ENCODE results near the gene CCDC174. TPM values are rescaled to one million over a fixed set of nuclear protein-coding genes. Genes with fewer than 3 reads are reported as not detected.

The CCDC174 gene
- total RNA-seq, 3 donors from 2014 or later = 20.0 to 29.8 (median 27.9) TPM

DNA sequence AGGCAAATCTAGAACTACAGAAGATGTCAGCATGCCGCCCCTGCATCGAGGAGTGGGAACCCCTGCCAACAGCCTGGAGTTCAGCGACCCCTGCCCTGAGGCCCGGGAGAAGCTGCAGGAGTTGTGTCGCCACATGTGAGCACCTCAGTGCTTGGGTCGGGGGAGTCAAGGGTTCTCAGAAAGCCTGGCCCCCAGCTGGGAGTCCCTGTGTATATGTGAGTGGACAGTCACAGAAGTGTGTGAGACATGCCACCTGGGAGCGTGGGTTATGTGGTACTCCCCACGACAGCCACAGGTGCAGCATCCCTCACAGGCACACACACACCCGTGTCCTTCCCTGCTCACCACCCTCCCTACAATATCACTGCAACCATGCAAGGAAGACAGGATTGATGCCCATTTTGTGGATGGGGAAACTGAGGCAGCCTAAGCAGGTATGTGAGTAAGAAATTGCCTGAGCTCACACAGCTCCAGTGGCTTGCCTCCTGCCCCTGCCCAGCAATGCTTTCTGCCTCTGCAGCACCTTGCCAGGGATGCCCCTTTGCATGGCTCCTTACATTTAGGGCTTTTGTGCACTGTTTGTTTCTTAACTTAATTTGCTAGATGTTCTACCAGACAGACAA is 51.7 kb downstream of the CCDC174 start:
- ATAC-seq (no peak), DNase-seq (no peak)
- no peak overlapping the region for H3K4me3 ChIP-seq
- intact Hi-C loops (cut with DNase I, micrococcal nuclease) = no loop called here
- no peaks in the 10 kb centered on the region for H3K4me1 ChIP-seq (ENCODE audit: low read depth)
- no peaks in the 10 kb centered on the region for H3K9me3 ChIP-seq
- TF ChIP-seq, protein P1, sequence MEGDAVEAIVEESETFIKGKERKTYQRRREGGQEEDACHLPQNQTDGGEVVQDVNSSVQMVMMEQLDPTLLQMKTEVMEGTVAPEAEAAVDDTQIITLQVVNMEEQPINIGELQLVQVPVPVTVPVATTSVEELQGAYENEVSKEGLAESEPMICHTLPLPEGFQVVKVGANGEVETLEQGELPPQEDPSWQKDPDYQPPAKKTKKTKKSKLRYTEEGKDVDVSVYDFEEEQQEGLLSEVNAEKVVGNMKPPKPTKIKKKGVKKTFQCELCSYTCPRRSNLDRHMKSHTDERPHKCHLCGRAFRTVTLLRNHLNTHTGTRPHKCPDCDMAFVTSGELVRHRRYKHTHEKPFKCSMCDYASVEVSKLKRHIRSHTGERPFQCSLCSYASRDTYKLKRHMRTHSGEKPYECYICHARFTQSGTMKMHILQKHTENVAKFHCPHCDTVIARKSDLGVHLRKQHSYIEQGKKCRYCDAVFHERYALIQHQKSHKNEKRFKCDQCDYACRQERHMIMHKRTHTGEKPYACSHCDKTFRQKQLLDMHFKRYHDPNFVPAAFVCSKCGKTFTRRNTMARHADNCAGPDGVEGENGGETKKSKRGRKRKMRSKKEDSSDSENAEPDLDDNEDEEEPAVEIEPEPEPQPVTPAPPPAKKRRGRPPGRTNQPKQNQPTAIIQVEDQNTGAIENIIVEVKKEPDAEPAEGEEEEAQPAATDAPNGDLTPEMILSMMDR (IDR thresholded peaks at IDR 0.05) = no peak
- H3K36me3 ChIP-seq (ENCODE audit: low read depth) = no peaks in the 10 kb centered on the region

DNA sequence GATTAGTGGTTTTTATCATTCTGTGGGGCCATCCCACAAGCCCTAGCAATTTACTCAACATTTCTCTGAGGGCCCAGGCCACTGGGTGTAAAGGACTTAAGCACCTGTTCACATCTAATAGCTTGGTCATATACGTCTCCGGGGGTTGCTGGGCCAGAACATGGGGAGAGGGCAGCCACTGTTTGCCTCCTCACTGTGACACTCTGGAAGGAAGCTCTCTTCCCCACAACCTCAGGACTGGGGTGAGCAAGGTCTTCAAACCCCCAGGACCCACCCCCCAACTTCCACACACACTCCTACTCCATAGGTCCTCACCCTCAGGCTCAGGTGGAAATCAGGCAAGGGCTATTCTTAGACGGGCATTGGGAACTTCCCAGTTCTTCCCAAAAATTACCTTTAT is 52.2 kb downstream of the CCDC174 start:
- intact Hi-C loops (cut with DNase I, micrococcal nuclease) = no loop called here
- H3K4me3 ChIP-seq = no peak overlapping the region
- DNase-seq (no peak), ATAC-seq (no peak)
- TF ChIP-seq, protein P1 (IDR thresholded peaks at IDR 0.05) = no peak
- H3K36me3 ChIP-seq (ENCODE audit: low read depth) = no peaks in the 10 kb centered on the region
- H3K9me3 ChIP-seq = no peaks in the 10 kb centered on the region
- no peaks in the 10 kb centered on the region for H3K4me1 ChIP-seq (ENCODE audit: low read depth)

DNA sequence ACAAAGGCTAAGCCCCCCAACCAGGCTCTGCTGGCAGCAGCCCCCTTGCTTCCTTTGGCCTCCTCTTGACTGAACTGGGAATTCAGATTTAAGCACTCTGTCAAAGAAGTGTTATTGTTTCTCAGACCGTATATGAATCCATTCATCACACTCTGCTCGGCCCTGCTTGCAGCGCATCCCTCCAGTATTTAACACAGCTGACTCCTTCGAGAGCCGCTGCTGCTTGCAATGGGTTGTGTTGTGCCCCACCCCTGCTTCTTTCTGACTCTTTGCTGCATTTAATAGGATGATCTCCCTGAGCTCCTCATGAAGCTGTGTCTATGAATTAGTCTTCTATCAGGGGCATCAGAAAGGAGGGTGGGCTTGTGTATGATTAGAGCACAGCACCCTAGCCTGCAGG is 54.5 kb downstream of the CCDC174 start:
- no peaks in the 10 kb centered on the region for H3K36me3 ChIP-seq (ENCODE audit: low read depth)
- no peak overlapping the region for H3K4me3 ChIP-seq
- DNase-seq (no peak), ATAC-seq (no peak)
- H3K9me3 ChIP-seq = no peaks in the 10 kb centered on the region
- intact Hi-C loops (cut with DNase I, micrococcal nuclease) = no loop called here
- H3K4me1 ChIP-seq (ENCODE audit: low read depth) = no peaks in the 10 kb centered on the region
- TF ChIP-seq, protein P1 (IDR thresholded peaks at IDR 0.05) = no peak

DNA sequence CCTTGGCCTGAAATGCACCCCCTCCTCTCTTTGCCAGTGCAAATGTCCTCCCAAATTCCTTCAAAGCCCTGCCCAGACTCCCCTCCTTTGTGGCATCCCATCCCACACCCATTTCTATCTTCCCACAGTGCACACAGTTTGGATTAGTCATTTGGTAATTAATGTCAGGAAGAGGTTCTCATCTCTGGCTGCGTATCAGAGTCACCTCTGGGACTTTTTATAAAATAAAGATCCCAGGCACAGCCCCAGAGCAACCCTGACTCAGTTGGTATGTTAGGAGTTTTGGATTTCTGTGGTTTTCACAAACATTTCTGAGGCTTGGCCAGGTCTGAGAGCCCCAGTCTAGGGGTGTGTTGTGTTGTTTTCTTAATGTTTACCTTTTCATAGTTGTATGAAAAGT is 65.0 kb downstream of the CCDC174 start:
- H3K9me3 ChIP-seq = peaks cover 6% of the 10 kb centered on the region
- H3K36me3 ChIP-seq (ENCODE audit: low read depth) = no peaks in the 10 kb centered on the region
- TF ChIP-seq, protein P1 (IDR thresholded peaks at IDR 0.05) = no peak
- H3K4me3 ChIP-seq = no peak overlapping the region
- no peak for ATAC-seq
- intact Hi-C loops (cut with DNase I, micrococcal nuclease) = no loop called here
- H3K4me1 ChIP-seq (ENCODE audit: low read depth) = no peaks in the 10 kb centered on the region
- no peak for DNase-seq

DNA sequence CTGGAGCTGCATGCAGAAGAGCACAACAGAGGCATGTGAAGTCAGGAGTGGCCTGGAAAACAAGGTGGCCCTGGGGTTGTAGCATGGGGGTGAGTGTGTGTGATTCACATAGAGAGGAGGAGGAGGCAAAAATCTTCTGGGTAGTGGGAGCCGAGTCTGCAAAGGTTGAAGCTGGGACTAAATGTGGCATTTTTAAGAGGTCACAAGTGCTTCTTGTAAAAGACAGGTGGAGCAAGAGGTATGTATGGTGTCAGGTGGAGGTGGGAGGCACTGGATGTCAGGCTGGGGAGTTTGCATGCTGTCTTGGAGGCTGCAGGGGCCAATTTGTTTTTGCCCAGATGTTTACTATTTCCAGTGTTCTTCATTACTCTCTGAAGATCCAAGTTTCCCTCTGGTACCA is 65.7 kb downstream of the CCDC174 start:
- intact Hi-C loops (cut with DNase I, micrococcal nuclease) = no loop called here
- TF ChIP-seq, protein P1 (IDR thresholded peaks at IDR 0.05) = no peak

DNA sequence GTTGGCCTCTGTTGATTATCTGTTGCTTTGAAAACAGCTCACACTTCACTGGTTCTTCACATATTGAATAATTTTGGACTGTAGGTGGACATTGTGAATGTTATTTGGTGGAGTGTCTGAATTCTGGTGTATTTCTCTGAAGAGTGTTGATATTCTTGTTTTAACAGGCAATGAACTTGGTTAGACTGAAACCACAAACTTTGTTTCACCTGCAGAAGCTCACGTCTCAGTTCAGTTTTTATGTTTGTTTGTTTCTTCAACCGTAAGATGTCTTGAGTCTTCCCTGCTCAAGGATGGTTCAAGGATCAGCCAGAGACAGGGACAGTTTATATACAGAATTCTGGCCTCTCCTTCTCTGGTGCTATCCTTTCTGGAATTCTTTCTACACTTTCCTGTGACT is 67.0 kb downstream of the CCDC174 start:
- H3K4me1 ChIP-seq (ENCODE audit: low read depth) = no peaks in the 10 kb centered on the region
- TF ChIP-seq, protein P1 (IDR thresholded peaks at IDR 0.05) = no peak
- DNase-seq (no peak), ATAC-seq (no peak)
- H3K4me3 ChIP-seq = no peak overlapping the region
- H3K36me3 ChIP-seq (ENCODE audit: low read depth) = no peaks in the 10 kb centered on the region
- no peaks in the 10 kb centered on the region for H3K9me3 ChIP-seq
- intact Hi-C loops (cut with DNase I, micrococcal nuclease) = no loop called here

More for the DNA sequence above, 65.7 kb downstream of the CCDC174 start:
- no peaks in the 10 kb centered on the region for H3K4me1 ChIP-seq (ENCODE audit: low read depth)
- ATAC-seq (no peak), DNase-seq (no peak)
- H3K36me3 ChIP-seq (ENCODE audit: low read depth) = no peaks in the 10 kb centered on the region
- H3K4me3 ChIP-seq = no peak overlapping the region
- peaks cover 6% of the 10 kb centered on the region for H3K9me3 ChIP-seq
